Endothelial cell (in vitro differentiated cells): ENCODE results near the gene POFUT2. TPM values are rescaled to one million over a fixed set of nuclear protein-coding genes. Genes with fewer than 3 reads are reported as not detected.

Experiments used
- DNase-seq: peaks from one replicate; pipeline ENCODE4 v3.0.0; 2021; ENCODE audit warnings: low spot score
- H3K27ac Mint-ChIP-seq: one replicate; pipeline ENCODE4 v1.8.0; 2021; ENCODE audit warnings: mixed read lengths, inconsistent platforms; ENCODE audit not compliant: unreplicated experiment
- H3K27me3 Mint-ChIP-seq: one replicate; pipeline ENCODE4 v1.8.0; 2021; ENCODE audit warnings: mild to moderate bottlenecking, moderate library complexity, mixed read lengths, inconsistent platforms; ENCODE audit not compliant: unreplicated experiment
- H3K36me3 Mint-ChIP-seq: one replicate; pipeline ENCODE4 v1.8.0; 2021; ENCODE audit warnings: mild to moderate bottlenecking, low read depth, mixed read lengths, inconsistent platforms; ENCODE audit not compliant: unreplicated experiment
- H3K4me1 Mint-ChIP-seq: one replicate; pipeline ENCODE4 v1.8.0; 2021; ENCODE audit warnings: mild to moderate bottlenecking, mixed read lengths, inconsistent platforms; ENCODE audit not compliant: unreplicated experiment
- H3K4me3 Mint-ChIP-seq: one replicate; pipeline ENCODE4 v1.8.0; 2021; ENCODE audit warnings: mild to moderate bottlenecking, mixed read lengths, inconsistent platforms; ENCODE audit not compliant: unreplicated experiment
- H3K9me3 Mint-ChIP-seq: one replicate; pipeline ENCODE4 v1.8.0; 2021; ENCODE audit warnings: mixed read lengths, inconsistent platforms; ENCODE audit not compliant: unreplicated experiment
- CTCF ChIP-seq: fragments of 200-600 bp; sonication (generic); IDR thresholded peaks from one replicate; pipeline ENCODE4 v1.5.0; 2021; ENCODE audit warnings: antibody characterized with exemption; ENCODE audit not compliant: unreplicated experiment
- total RNA-seq: library from RNA; stranded (reverse); fragmentation: NEBNext Ultra II Directional; extraction: Animal tissue kit (Norgen Biotek cat#: 25700); gene quantifications from one replicate; pipeline ENCODE4 v1.2.1, GENCODE V29; 2021; ENCODE audit not compliant: unreplicated experiment

The POFUT2 gene
- total RNA-seq, 1 donor from 2014 or later, result 37.8 TPM

GRCh38 chr21:45259206-45259840, 28.4 kb downstream of the POFUT2 start:
- TF ChIP-seq CTCF, result no peak
- Mint-ChIP-seq H3K4me3 (no peak overlapping the region), H3K4me1 (no peaks in the 10 kb centered on the region), H3K27me3 (peaks cover 4% of the 10 kb centered on the region), H3K36me3 (peaks cover 11% of the 10 kb centered on the region), H3K27ac (no peak overlapping the region), H3K9me3 (no peaks in the 10 kb centered on the region)
- no peak for DNase-seq

- H3K4me1 Mint-ChIP-seq, result no peaks in the 10 kb centered on the region
- H3K4me3 Mint-ChIP-seq, result no peak overlapping the region
- H3K27ac Mint-ChIP-seq, result no peak overlapping the region
Measured at GRCh38 chr21:45258466-45258865, 29.2 kb downstream of the POFUT2 start.

GRCh38 chr21:45257673-45258341, 29.9 kb downstream of the POFUT2 start:
- Mint-ChIP-seq H3K4me3 (no peak overlapping the region), H3K9me3 (no peaks in the 10 kb centered on the region), H3K27ac (no peak overlapping the region), H3K36me3 (no peaks in the 10 kb centered on the region), H3K27me3 (no peaks in the 10 kb centered on the region), H3K4me1 (no peaks in the 10 kb centered on the region)
- TF ChIP-seq CTCF, result no peak
- DNase-seq, result no peak

More at GRCh38 chr21:45258466-45258865, 29.2 kb downstream of the POFUT2 start:
- Mint-ChIP-seq H3K9me3 (no peaks in the 10 kb centered on the region), H3K27me3 (peaks cover 4% of the 10 kb centered on the region), H3K36me3 (peaks cover 4% of the 10 kb centered on the region)
- TF ChIP-seq CTCF, result no peak
- DNase-seq, result no peak

GRCh38 chr21:45256912-45257672, 30.6 kb downstream of the POFUT2 start:
- TF ChIP-seq CTCF, result no peak
- Mint-ChIP-seq H3K27ac (no peak overlapping the region), H3K36me3 (no peaks in the 10 kb centered on the region), H3K9me3 (no peaks in the 10 kb centered on the region), H3K4me1 (no peaks in the 10 kb centered on the region), H3K27me3 (no peaks in the 10 kb centered on the region), H3K4me3 (no peak overlapping the region)
- no peak for DNase-seq
